Pancreas (tissue), 10 donors: Measurements from ENCODE around the gene WDR33. TPM values are rescaled to one million over a fixed set of nuclear protein-coding genes. Genes with fewer than 3 reads are reported as not detected.
"Not testable (repeated sequence)": the region's sequence is repeated elsewhere in the genome, so short reads cannot be mapped to it uniquely, and the experiment has no call there.

Experiments
- ATAC-seq, 4 donors: fragments of 200-7000 bp; cut with Tn5 transposase; one replicate each; pipeline versions ENCODE4 v1.8.0 to v1.9.1; 2020; ENCODE audit warnings: mild to moderate bottlenecking in 4 of 4, moderate library complexity in 4 of 4
- DNase-seq, 6 donors: peaks; one replicate each; pipeline ENCODE4 v3.0.0-alpha.2; 2020
- FAIRE-seq: peaks from 2 replicates; lab custom pipeline; 2012; peaks lifted over from hg19 to GRCh38; lab: Jason Lieb, UNC
- H3K27ac ChIP-seq, 4 donors: fragments of 200-600 bp; sonication (generic); 1 replicate in 3 of 4; 2 replicates in 1 of 4; pipeline versions ENCODE4 v1.5.0 to v1.8.0; 2020
- H3K27me3 ChIP-seq, 4 donors: fragments of 200-600 bp; one replicate each; pipeline ENCODE4 v1.8.0; 2021
- H3K36me3 ChIP-seq, 3 donors: fragments of 200-600 bp; sonication (generic) in 1 of 3; one replicate each; pipeline versions ENCODE4 v1.5.0 to v1.8.0; 2020 to 2021
- H3K4me1 ChIP-seq, 3 donors: fragments of 200-600 bp; one replicate each; pipeline ENCODE4 v1.8.0; 2021
- H3K4me3 ChIP-seq, 4 donors: fragments of 200-600 bp; sonication (generic) in 2 of 4; one replicate each; pipeline versions ENCODE4 v1.5.0 to v1.8.0; 2020 to 2021
- H3K9me3 ChIP-seq, 4 donors: fragments of 200-600 bp; one replicate each; pipeline ENCODE4 v1.8.0; 2021
- CTCF ChIP-seq, 4 donors: fragments of 200-600 bp; sonication (generic) in 3 of 4; IDR thresholded peaks; one replicate each; pipeline versions ENCODE4 v1.5.0 to v1.8.0; 2021; ENCODE audit warnings: antibody characterized with exemption in 4 of 4
- WGBS, 2 donors: extraction: QIAGEN DNeasy Blood & Tissue Kit; methylation state at CpG; one replicate each; pipeline ENCODE4 v1.1.7; 2013; 5-methylcytosine and 5-hydroxymethylcytosine counted together
- intact Hi-C, 3 donors: fragments of 100-400 bp; cut with DNase I; formaldehyde crosslinking; loops; one replicate each; pipeline versions ENCODE4 v1.11.1 to v1.14.2; 2022
- polyA plus RNA-seq, 2 donors: library from polyadenylated mRNA; stranded (reverse); fragments of 200-250 nt; gene quantifications; one replicate each; pipeline ENCODE4 v1.2.3, GENCODE V29; 2013
- total RNA-seq, 6 donors: library from RNA; stranded (reverse); fragmentation: NEBNext Ultra II Directional in 4 of 6; extraction: Animal tissue kit (Norgen Biotek cat#: 25700) in 4 of 6; gene quantifications; one replicate each; pipeline versions ENCODE4 v1.2.1 to v1.2.4, GENCODE V29; 2021 to 2023
- donor health status: healthy with polysubstance abuse.
- donor health status: DM: no; HTN: no; CAD: no; lungs with moderate emphysema.
- donor health status: DM: no; HTN: no; CAD: no.
- donor health status: control.
- donor health status: control.
- donor health status: Bipolar disorder and iron deficiency.
- donor health status: DM: yes; HTN: yes; CAD: no.
- donor health status: DM: no; HTN: no; CAD: no.
- donor health status: DM: no; HTN: no; CAD: no.
- donor health status: DM: yes; HTN: yes; CAD: no.

Gene WDR33
- total and polyA plus RNA-seq, 8 donors: 8.9 to 29.6 (median 17.7) TPM

GRCh38 chr2:127841466-127842178 lies 30.7 kb upstream of the WDR33 start:
- Histone ChIP-seq H3K9me3 (no peaks in the 10 kb centered on the region), H3K4me1 (no peaks in the 10 kb centered on the region), H3K27ac (no peak overlapping the region), H3K36me3 (peaks cover 0 to 11% (median 4%) of the 10 kb centered on the region in 3 donors), H3K27me3 (no peaks in the 10 kb centered on the region), H3K4me3 (no peak overlapping the region)
- no peak for DNase-seq
- ATAC-seq: no peak
- intact Hi-C loops: no loop called here
- TF ChIP-seq CTCF (IDR thresholded peaks at IDR 0.05): no peak
- FAIRE-seq: no peak
- WGBS, 2 donors: 79 to 81% methylated on average over 20 of the region's 20 CpGs

GRCh38 chr2:127840893-127841292 lies 29.9 kb upstream of the WDR33 start:
- intact Hi-C loops: no loop called here
- 89 to 90% methylated on average over 4 of the region's 4 CpGs for WGBS, 2 donors
- H3K27ac ChIP-seq: no peak overlapping the region

GRCh38 chr2:127834951-127835350 lies 24.0 kb upstream of the WDR33 start:
- ATAC-seq: no peak
- H3K4me1 ChIP-seq: no peaks in the 10 kb centered on the region
- TF ChIP-seq CTCF (IDR thresholded peaks at IDR 0.05): no peak
- no peak for DNase-seq
- intact Hi-C loops: no loop called here
- WGBS, 2 donors: 57 to 83% methylated on average over 3 of the region's 3 CpGs
- no peak overlapping the region for H3K4me3 ChIP-seq
- H3K9me3 ChIP-seq: no peaks in the 10 kb centered on the region
- no peak overlapping the region for H3K27ac ChIP-seq
- no peak for FAIRE-seq
- H3K36me3 ChIP-seq: no peaks in the 10 kb centered on the region
- H3K27me3 ChIP-seq: no peaks in the 10 kb centered on the region

More at GRCh38 chr2:127840893-127841292, 29.9 kb upstream of the WDR33 start:
- peaks cover 0 to 3% (median 0%) of the 10 kb centered on the region in 3 donors for H3K36me3 ChIP-seq
- H3K4me3 ChIP-seq: no peak overlapping the region
- FAIRE-seq (no peak), ATAC-seq (no peak), DNase-seq (no peak)
- H3K9me3 ChIP-seq: no peaks in the 10 kb centered on the region
- no peaks in the 10 kb centered on the region for H3K4me1 ChIP-seq
- H3K27me3 ChIP-seq: no peaks in the 10 kb centered on the region
- no peak for TF ChIP-seq CTCF (IDR thresholded peaks at IDR 0.05)

GRCh38 chr2:127829845-127830246 lies 18.9 kb upstream of the WDR33 start:
- no peak for DNase-seq

GRCh38 chr2:127826708-127827107 lies 15.7 kb upstream of the WDR33 start:
- H3K36me3 ChIP-seq, FAIRE-seq, H3K27me3 ChIP-seq, ATAC-seq, H3K4me1 ChIP-seq, DNase-seq, H3K27ac ChIP-seq, H3K9me3 ChIP-seq, intact Hi-C loops, H3K4me3 ChIP-seq: not testable (repeated sequence)
- WGBS, 2 donors: 97 to 100% methylated on average over 2 of the region's 2 CpGs

More at GRCh38 chr2:127829845-127830246, 18.9 kb upstream of the WDR33 start:
- ATAC-seq (no peak), FAIRE-seq (no peak)
- Histone ChIP-seq H3K27me3 (no peaks in the 10 kb centered on the region), H3K27ac (no peak overlapping the region), H3K4me1 (no peaks in the 10 kb centered on the region), H3K9me3 (no peaks in the 10 kb centered on the region), H3K4me3 (no peak overlapping the region), H3K36me3 (no peaks in the 10 kb centered on the region)
- intact Hi-C loops: no loop called here
- WGBS, 2 donors: 75 to 76% methylated on average over 5 of the region's 5 CpGs
- no peak for TF ChIP-seq CTCF (IDR thresholded peaks at IDR 0.05)
